Cerebellar nuclear complex (tissue), 1 donor: ENCODE data around the gene CNN1.
"Not testable (repeated sequence)": the region's sequence is repeated elsewhere in the genome, so short reads cannot be mapped to it uniquely, and the experiment has no call there.

Experiments used
- DNase-seq, 2 experiments: peaks; one replicate each; lab custom pipeline; 2025; lab: John Stamatoyannopoulos, UW

Gene CNN1

DNA sequence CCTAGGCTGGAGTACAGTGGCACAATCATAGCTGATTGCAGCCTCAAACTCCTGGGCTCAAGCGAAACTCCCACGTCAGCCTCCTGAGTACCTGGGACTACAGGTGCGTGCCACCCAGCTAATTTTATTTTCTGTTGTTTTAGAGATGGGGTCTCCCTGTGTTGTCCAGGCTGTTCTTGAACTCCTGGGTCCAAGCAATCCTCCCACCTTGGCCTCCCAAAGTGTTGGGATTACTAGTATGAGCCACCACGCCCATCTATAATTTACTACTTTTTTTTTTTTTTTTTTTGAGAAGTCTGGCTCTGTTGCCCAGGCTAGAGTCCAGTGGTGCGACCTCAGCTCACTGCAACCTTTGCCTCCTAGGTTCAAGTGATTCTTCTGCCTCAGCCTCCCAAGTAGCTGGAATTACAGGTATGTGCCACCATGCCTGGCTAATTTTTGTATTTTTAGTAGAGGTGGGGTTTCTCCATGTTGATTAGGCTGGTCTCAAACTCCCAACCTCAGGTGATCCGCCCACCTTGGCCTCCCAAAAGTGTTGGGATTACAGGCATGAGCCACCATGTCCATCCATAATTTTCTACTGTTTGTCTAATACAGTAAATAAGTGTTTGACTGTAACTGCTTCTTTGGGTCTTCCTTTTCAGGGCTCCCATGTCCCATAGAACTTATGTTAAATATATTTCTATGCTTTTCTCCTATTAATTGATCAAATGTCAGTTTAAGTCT, 25.6 kb downstream of the CNN1 start:
- DNase-seq = not testable (repeated sequence)

DNA sequence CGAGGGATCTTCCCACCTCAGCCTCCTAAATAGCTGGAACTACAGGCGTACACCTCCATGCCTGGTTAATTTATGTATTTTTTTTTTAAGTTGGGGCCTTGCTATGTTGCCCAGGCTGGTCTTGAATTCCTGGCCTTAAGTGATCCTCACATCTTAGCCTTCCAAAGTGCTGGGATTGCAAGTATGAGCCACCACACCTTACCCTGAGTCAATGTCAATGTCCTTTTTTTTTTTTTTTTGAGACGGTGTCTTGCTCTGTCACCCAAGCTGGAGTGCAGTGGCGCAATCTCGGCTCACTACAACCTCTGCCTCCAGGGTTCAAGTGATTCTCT, 27.0 kb downstream of the CNN1 start:
- DNase-seq = not testable (repeated sequence)

DNA sequence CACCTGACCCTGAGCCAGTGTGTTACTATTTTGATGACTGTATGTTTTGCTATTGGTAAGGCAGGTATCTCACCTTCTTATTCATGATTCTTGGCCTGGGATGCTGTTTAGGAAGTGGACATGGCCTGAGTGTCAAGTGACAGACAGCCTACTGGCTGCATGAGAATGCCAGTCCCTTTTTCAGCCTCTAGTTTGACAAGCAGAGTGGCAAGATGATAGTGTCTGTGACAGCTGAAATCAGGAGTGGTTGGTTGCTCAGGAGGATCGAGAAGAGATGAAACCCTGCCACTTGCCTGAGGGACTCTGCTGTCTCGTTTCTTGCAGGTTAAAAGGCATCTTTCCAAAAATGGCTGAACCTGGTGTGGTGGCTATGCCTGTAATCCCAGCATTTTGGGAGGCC, 27.5 kb downstream of the CNN1 start:
- no peak for DNase-seq

DNA sequence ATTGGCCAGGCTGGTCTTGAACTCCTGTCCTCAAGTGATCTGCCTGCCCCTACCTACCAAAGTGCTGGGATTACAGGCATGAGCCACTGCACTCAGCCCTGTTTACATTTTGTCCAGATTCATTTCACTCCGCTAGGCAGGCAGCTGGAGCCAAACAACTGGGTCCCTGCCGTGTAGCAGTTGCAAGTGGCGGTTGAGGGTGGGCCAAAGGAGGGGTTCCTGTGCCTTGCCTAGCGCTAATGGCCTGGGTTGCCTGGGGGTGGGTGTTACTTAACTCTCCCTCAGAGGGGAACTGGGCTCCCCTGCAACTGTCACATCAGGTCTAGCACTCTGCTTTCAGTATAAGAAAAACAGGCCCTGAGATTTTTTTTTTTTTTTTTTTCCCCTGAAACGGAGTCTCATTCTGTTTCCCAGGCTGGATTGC, 31.4 kb downstream of the CNN1 start:
- DNase-seq = no peak

DNA sequence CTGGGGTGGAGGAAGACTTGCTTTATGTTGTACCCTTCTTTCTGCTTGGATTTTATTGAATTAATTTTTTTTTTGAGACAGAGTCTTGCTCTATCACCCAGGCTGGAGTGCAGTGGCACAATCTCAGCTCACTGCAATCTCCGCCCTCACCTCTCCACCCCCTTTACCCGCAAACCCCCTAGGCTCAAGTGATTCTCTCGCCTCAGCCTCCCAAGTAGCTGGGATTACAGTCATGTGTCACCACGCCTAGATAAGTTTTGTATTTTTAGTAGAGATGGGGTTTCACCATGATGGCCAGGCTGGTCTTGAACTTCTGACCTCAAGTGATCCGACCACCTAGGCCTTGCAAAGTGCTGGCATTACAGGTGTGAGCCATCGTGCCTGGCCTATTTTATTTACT, 34.7 kb downstream of the CNN1 start:
- not testable (repeated sequence) for DNase-seq

DNA sequence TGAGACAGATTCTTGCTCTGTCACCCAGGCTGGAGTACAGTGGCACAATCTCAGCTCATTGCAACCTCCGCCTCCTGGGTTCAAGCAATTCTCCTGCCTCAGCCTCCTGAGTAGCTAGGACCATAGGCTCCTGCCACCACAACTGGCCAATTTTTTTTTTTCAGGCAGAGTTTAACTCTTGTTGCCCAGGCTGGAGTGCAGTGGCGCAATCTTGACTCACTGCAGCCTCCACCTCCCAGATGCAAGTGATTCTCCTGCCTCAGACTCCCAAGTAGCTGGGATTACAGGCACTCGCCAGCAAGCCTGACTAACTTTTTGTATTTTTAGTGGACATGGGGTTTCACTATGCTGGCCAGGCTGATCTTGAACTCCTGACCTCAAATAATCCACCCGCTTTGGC, 35.1 kb downstream of the CNN1 start:
- DNase-seq = not testable (repeated sequence)

DNA sequence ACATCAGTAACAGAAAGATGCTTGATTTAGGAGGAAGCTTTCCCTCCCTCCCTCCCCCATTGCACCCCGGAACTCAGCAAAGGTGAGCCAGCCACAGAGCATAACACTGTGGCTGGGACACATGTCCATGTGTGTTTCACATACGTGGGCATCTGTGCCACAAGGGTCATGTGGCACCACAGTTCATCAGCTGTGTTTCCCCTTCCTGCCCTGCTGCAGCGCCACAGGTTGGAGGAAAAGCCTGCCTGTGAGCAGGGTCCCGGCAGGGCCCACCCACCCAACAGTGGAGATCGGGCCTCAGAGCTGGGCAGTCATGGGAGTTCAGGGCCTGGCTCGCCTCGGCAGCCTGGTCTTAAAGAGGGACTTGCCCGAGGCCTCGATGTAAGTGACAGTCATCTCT, 36.0 kb downstream of the CNN1 start:
- no peak for DNase-seq

DNA sequence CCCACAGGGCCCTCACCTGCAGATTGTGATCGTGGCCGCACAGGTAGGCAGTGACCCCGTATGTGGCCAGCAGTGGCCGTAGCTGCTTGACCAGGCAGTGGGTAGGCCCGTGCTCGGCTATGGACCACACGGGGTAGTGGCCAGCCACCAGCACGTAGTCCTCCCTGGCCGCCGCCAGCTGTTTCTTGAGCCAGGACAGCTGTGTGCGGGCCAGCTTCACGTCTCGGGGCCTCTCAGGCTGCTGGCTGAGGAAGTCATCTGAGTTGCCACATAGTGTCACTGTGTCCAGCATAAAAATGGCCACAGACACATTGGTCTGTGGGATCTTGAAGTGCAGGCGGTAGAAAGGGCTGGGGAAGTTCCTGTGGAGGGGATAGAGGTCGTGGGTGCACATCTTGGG, 37.6 kb downstream of the CNN1 start:
- no peak for DNase-seq

DNA sequence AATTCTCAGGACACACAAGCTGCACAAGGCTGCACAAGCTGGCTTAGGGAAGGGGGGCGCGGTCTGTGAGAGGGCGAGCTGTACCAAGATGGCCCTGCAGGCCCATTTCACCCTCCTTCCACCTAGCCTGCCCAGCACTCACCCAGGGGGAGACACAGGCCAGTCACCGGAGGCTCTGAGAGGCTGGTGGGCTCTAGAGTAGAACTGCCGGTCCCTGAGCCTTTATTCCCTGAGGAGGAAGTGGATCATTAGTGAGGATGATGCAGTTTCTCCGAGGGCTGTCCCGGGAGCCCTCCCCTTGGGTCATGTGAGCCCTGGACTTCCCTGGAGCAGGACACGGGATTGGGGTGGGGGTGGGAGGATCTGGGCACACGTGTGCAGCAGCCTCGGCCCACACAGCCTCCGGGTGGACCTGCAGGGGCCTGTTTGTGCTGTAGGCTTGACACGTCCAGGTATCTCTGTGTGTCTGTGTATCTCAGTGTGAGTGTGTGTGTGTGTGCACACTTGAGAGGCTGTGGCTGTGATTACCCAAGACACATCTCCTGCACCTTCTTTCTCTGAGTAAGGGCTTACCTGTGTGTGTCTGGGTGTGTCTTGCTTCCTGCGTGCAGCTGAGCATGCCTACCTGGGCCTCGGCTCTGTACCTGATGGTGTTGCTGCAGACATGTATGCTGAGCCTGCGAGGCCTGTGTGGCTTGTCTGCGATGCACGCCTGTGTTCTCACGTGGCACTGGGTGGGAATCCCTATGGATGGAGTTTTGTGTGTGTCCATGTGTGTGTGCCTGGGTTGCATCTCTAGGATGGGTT, 39.0 kb downstream of the CNN1 start, which contains the start of gene ACP5:
Gene ACP5, minus strand, starts transcription at position 195 of the 807 bp plus-strand sequence. CDS start 328 bp downstream, outside the sequence.
- no peak for DNase-seq

DNA sequence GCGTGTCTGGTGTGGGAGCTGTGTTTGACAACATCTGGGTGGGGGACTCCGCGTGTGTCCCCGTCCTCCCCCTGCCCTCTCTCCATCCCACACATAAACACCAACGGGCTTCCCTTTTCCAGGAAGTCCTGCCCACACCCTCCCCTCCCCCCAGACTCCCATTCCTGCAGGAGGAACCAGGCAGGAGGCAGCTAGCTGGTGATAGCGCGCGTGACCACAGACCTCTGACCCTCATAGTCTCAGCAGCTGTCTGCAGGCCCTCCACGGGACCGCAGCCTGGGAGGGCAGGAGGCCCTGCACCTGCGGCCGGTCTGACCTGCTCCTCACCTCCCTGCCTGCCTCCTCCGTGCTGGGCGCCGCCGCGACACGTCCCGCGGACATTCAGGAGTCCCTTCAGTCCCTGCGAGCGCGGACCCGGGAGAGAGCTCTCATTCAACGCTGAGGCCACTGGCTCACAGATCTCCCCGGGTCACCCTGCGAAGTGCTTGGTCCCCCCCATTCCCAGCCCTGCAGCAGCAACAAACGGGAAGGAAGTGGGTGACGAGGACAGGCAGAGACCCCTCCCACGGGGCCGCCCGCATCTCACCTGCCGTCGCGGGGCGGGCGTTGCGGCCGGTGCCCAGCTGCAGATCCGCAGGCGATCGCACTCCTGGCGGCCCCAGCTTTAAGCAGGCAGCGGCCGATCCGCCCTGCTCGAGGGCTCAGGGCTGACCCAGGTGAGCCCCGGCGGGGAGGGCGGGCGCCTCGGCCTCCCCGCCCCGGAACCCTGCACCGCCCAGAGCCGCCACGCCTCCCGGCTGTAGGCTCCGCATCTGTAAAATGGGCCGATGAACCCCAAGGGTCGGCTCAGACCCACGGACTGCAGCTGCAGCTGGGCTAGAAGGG, 39.8 kb downstream of the CNN1 start:
- no peak for DNase-seq

DNA sequence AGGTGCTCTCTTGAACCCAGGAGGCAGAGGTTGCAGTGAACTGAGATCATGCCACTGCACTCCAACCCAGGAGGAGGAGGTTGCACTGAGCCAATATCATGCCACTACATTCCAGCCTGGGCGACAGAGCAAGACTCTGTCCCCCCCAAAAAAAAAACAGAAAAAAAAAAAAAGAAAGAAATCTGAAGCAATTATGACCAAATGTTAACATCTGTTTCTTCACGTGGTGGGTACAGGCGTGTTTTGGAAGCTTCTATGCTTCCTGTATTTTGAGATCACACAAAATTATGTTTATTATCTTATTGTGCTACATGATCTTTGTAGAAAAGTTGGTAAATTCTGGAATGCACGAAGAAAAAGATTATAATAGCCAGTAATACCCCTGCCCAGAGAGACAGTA, 41.5 kb downstream of the CNN1 start:
- DNase-seq = no peak

DNA sequence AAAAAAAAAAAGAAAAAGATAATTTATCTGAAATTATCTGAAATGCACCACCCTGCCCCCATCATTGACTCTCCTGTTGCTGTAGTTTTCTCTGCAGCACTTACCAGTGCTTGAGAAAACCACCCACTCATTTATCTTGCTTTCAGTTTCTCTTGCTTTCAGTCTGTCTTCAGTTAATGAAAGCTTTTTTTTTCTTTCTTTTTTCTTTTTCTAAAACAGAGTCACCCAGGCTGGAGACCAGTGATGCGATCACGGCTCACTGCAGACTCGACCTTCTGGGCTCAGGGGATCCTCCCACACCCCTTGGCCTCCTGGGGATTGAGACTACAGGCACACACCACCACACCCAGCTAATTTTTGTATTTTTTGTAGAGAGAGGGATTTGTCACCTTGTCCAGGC, 43.1 kb downstream of the CNN1 start:
- DNase-seq = no peak

DNA sequence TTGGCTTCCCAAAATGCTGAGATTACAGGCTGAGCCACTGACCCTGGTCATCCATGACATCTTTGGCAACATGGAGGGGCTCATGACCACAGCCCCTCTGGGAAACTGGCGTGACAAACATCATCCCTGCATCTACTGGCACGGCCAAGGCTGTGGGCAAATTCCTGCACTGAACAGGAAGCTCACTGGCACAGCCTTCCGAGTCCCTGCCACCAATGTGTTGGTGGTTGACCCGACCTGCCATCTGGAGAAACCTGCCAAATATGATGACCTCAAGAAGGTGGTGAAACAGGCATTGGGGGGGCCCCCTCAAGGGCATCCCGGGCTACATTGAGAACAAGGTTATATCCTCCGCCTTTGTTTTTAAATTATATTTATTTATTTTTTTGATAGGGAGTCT, 47.7 kb downstream of the CNN1 start:
- DNase-seq = no peak

DNA sequence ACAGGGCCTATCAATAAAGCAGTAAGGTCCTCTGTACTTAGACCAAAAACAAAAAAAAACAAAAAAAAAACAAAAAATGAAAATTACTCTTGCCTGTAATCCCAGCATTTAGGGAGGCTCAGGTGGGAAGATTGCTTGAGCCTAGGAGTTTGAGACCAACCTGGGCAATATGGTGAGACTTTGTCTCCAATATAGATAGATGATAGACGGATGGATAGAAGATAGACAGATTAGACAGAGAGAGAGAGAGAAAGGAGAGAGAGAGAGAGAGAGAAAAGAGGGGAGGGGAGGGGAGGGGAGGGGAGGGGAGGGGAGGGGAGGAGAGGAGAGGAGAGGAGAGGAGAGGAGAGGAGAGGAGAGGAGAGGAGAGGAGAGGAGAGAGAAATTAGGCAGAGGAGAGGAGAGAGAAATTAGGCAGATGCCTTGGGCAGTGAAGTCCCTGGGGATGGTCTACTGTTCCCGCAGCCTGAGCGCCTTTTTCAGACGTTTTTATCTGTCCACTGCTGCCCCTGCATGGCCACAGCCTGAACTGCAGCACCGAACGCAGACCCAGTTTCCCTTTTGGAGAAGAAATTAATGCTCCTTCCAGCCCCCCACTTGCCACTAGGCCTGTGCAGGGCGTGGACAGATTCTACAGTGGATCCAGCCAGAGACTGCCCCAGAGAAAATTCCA, 48.8 kb downstream of the CNN1 start:
- peak in 1 of 2 experiments; percentile 47 for DNase-seq

DNA sequence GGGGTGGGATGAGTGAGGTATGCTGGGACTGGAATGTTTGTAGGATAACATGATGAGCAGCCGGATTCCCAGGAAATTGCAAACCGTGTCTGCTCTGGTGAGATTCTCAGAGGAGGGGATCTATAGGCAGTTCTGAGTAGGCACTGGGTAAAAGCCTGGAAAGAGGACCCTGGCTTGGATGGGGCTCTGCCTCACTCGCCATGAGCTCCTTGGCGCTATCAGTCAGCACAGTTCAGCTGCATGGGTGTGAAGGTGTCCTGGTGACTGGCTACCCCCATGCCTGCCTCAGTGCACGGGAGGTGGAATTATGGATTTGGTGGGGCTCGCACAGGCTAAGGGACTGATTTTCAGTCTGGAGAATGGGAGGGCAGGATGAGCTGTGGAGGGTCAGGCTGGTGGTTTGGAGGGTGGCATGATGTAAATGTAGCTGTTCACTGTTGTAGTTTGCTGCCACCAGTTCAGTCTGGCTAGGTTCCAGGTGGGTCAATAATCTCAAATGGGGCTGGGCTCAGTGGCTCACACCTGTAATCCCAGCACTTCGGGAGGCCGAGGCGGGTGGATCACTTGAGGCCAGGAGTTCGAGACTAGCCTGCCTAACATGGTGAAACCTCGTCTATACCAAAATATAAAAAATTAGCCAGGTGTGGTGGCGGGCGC, 49.5 kb downstream of the CNN1 start:
- no peak for DNase-seq

DNA sequence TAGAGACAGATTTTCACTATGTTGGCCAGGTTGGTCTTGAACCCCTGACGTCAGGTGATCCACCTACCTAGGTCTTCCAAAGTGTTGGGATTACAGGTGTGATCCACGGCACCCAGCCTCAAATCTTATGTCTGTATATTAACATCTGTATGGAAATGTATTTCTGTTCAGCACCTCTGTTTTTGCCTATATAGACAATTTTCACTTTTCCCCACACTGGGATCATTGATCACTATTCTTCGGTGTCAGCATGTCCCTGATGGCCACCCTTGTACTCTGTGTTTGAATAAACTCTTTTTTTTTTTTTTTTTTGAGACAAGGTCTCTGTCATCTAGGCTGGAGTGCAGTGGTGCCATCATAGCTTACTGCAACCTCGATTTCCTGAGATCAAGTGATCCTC, 55.4 kb downstream of the CNN1 start:
- no peak for DNase-seq

DNA sequence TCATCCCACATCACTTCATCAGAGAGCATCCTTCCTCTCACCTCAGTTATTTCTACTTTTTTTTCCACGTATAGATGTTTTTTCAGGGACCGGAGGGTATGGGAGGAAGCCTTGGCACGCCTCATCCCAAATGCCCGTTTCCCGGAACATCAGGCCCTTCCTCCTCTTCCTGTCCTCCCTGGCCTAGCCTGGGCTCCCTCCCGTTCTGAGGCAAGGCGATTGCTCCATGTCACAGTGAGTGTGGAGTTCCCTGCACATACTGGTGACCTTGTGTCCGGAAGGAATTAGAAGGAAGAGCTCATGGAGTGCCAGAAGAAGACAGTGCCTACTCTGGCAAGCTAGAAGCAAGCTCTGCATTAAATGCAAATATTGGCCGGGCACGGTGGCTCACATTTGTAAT, 57.5 kb downstream of the CNN1 start:
- DNase-seq = no peak

DNA sequence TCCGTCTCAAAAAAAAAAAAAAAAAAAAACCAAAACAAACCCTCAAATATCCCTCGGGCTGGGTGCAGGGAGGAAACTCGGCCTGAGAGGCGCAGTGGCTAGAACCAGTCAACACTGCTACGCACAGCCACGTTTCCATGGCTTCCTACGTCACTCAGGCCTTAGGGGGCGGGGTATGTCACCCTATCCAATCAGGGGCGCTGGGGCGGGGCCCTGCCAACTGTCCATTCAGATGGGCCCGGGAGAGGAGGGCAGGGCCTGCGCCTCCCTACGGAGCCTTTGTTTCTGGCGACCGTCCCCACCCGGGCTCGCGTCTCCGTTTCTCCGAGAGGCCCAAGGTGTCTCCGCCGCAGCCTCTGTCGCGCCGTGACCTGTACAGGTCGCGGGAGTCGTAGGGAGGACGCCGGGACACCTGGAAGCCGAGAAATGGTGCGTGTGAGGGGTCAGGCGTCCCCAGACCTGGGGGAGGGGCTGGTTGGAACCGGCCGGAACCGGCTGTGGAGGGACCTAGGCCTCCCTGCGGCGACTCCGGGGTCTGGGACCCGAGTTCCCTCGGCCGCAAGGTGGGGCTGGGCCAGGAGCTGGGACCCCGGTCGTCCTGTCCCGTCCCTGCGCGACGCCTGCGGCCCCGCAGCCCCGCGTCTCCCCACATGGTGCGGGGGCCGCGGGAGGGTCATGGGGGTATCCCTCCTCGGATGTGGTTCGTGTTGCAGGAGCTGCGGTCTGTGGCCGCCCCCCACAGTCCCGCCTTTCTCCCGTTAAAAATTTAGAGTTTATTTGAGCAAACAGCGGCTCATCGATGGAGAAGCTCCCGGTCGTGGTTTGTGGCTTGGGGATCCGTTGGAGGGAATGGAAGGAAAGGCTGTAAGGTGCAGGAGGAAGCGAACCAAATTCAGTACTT, 58.8 kb downstream of the CNN1 start, which contains the start of gene ZNF627:
Gene ZNF627, plus strand, starts transcription at position 282 of the 901 bp plus-strand sequence. Its CDS starts 145 bp downstream, at position 427.
- peak; percentile 78 to 93 for DNase-seq

DNA sequence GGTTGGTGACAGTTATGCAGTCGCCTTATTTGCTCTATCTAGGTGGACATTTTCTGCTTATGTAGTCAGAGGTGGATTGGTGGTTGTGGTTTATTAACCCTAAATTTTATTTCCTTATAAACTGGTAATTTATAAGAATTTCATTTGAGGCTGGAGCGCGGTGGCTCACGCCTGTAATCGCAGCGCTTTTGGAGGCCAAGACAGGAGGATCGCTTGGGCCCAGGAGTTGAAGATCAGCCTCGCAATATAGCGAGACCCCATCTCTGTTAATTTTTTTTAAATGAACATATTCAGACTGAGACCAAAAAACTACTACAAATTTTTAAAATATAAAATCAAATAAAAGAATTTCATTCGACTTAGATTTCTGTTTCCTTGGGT, 59.4 kb downstream of the CNN1 start:
- no peak for DNase-seq

DNA sequence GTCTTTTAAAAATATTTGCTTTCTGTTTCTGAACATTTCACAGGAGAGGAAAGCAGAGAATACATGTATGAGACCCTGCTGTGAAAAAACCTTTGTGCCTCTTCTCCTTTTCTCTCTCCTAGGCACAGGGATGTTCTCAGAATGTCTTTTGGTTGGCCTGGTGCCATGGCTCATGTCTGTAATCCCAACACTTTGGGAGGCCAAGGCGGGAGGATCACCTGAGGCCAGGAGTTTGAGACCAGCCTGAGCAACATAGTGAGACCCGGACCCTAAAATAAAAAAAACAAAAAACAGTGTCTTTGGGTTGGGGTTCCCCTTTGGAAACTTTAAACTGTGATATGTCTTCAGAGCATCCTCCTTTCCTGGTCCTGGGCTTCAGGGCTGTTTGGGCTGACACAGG, 60.1 kb downstream of the CNN1 start:
- no peak for DNase-seq
